ENCODE measurements around the gene OR2V1. TPM values are rescaled to one million over a fixed set of nuclear protein-coding genes. Genes with fewer than 3 reads are reported as not detected.
A peak's percentile ranks its signal among the peaks of the same experiment; 100 is the strongest.

The OR2V1 gene
- total RNA-seq, 4 donors from 2014 or later = not detected

GRCh38 chr5:181112476-181112875 lies 18.5 kb downstream of the OR2V1 start:
- H3K9me3 ChIP-seq = peaks cover 0 to 8% (median 0%) of the 10 kb centered on the region in 4 donors
- no peak overlapping the region for H3K27ac ChIP-seq
- TF ChIP-seq POLR2A (IDR thresholded peaks at IDR 0.05) = no peak
- no peak for TF ChIP-seq CTCF (IDR thresholded peaks at IDR 0.05)
- no peak for DNase-seq
- no peaks in the 10 kb centered on the region for H3K36me3 ChIP-seq
- H3K4me1 ChIP-seq = no peaks in the 10 kb centered on the region
- H3K27me3 ChIP-seq = peaks cover 0 to 16% of the 10 kb centered on the region in 2 donors
- H3K4me3 ChIP-seq = no peak overlapping the region

GRCh38 chr5:181111010-181111409 lies 20.0 kb downstream of the OR2V1 start:
- peaks cover 0 to 8% (median 0%) of the 10 kb centered on the region in 4 donors for H3K9me3 ChIP-seq
- H3K27me3 ChIP-seq = peaks cover 0 to 16% of the 10 kb centered on the region in 2 donors

GRCh38 chr5:181109489-181110013 lies 21.4 kb downstream of the OR2V1 start:
- Histone ChIP-seq H3K27ac (no peak overlapping the region), H3K36me3 (no peaks in the 10 kb centered on the region), H3K27me3 (peaks cover 0 to 2% of the 10 kb centered on the region in 2 donors), H3K4me3 (no peak overlapping the region), H3K4me1 (no peaks in the 10 kb centered on the region), H3K9me3 (peaks cover 0 to 3% (median 0%) of the 10 kb centered on the region in 4 donors)
- no peak for TF ChIP-seq CTCF (IDR thresholded peaks at IDR 0.05)
- peak in 1 of 3 donors; percentile 41 for DNase-seq

More at GRCh38 chr5:181111010-181111409, 20.0 kb downstream of the OR2V1 start:
- no peaks in the 10 kb centered on the region for H3K36me3 ChIP-seq
- H3K4me1 ChIP-seq = no peaks in the 10 kb centered on the region
- no peak overlapping the region for H3K4me3 ChIP-seq
- H3K27ac ChIP-seq = no peak overlapping the region
- no peak for DNase-seq
- TF ChIP-seq CTCF (IDR thresholded peaks at IDR 0.05) (no peak), POLR2A (IDR thresholded peaks at IDR 0.05) (no peak)

- H3K36me3 ChIP-seq = no peaks in the 10 kb centered on the region
- no peak overlapping the region for H3K27ac ChIP-seq
- no peaks in the 10 kb centered on the region for H3K4me1 ChIP-seq
- TF ChIP-seq POLR2A (IDR thresholded peaks at IDR 0.05) = no peak
- no peak for TF ChIP-seq CTCF (IDR thresholded peaks at IDR 0.05)
- H3K9me3 ChIP-seq = no peaks in the 10 kb centered on the region
- H3K27me3 ChIP-seq = no peaks in the 10 kb centered on the region
- no peak overlapping the region for H3K4me3 ChIP-seq
- peak in 1 of 3 donors; percentile 44 for DNase-seq
Measured at GRCh38 chr5:181108578-181109165, 22.3 kb downstream of the OR2V1 start.

- H3K36me3 ChIP-seq = no peaks in the 10 kb centered on the region
- no peaks in the 10 kb centered on the region for H3K27me3 ChIP-seq
- no peak overlapping the region for H3K4me3 ChIP-seq
- H3K4me1 ChIP-seq = no peaks in the 10 kb centered on the region
- TF ChIP-seq POLR2A (IDR thresholded peaks at IDR 0.05) (no peak), CTCF (IDR thresholded peaks at IDR 0.05) (no peak)
- no peak overlapping the region for H3K27ac ChIP-seq
- peak in 1 of 3 donors; percentile 17 for DNase-seq
- H3K9me3 ChIP-seq = no peaks in the 10 kb centered on the region
Measured at GRCh38 chr5:181107699-181108098, 23.3 kb downstream of the OR2V1 start.

Data from Peyer's patch (tissue), 4 donors.